AG09309 (cell line): ENCODE data around the gene ALG9.

Experiments
- DNase-seq: peaks from one replicate; pipeline ENCODE4 v3.0.0-alpha.2; 2010; ENCODE audit warnings: low read depth
- H3K4me3 ChIP-seq: 2 replicates; pipeline ENCODE4 v1.5.1; 2011; ENCODE audit warnings: mild to moderate bottlenecking, low read depth, low read length, moderate library complexity; ENCODE audit not compliant: control insufficient read depth
- TF ChIP-seq, protein P1 (sequence below): IDR thresholded peaks from 2 replicates; pipeline ENCODE4 v1.5.1; 2011; ENCODE audit warnings: mild to moderate bottlenecking, low read depth, low read length, inconsistent platforms; ENCODE audit not compliant: insufficient read depth, control insufficient read depth; ENCODE audit errors: missing control alignments

Gene ALG9, protein sequence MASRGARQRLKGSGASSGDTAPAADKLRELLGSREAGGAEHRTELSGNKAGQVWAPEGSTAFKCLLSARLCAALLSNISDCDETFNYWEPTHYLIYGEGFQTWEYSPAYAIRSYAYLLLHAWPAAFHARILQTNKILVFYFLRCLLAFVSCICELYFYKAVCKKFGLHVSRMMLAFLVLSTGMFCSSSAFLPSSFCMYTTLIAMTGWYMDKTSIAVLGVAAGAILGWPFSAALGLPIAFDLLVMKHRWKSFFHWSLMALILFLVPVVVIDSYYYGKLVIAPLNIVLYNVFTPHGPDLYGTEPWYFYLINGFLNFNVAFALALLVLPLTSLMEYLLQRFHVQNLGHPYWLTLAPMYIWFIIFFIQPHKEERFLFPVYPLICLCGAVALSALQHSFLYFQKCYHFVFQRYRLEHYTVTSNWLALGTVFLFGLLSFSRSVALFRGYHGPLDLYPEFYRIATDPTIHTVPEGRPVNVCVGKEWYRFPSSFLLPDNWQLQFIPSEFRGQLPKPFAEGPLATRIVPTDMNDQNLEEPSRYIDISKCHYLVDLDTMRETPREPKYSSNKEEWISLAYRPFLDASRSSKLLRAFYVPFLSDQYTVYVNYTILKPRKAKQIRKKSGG

DNA sequence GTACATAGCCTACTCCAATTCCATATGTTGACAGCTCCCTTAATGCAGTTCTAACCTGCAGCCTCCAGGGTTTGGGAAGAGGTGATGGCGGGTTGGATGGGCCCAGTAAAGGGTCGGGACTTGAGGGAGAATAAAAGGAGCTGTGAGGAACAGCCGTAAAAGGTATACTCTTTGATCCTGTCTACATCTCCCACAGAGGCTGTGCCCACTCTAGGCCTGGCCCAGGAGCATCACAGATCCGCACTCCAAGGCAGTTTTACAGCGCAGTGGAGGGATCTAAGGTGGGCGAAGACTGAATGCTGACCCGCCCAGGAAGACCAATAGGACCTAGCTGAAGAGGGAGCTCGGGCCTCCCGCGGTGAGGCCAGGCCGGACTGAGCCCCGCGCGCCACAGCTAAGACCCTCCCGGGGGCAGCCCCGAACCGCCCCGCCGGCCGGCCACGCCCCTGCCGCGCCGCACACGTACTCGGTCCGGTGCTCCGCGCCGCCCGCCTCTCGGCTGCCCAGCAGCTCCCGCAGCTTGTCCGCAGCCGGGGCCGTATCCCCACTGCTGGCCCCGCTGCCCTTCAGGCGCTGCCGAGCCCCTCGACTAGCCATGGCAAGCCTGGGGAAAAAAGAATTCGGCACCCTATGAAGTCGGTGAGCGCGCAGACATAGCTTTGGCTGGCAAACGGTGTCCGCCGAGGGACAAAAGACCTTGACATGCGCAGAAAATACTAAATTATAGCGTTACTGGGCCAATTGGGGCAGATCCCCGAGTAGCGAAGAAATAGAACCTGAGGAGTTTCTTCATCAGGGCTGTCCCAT, at the start of gene ALG9:
Gene ALG9 (minus strand): TSS at position 696 of the 807 bp plus-strand sequence. CDS start 99 bp downstream, at position 597.
- H3K4me3 ChIP-seq: peak within 1 kb of the TSS; percentile 80
- TF ChIP-seq, protein P1, sequence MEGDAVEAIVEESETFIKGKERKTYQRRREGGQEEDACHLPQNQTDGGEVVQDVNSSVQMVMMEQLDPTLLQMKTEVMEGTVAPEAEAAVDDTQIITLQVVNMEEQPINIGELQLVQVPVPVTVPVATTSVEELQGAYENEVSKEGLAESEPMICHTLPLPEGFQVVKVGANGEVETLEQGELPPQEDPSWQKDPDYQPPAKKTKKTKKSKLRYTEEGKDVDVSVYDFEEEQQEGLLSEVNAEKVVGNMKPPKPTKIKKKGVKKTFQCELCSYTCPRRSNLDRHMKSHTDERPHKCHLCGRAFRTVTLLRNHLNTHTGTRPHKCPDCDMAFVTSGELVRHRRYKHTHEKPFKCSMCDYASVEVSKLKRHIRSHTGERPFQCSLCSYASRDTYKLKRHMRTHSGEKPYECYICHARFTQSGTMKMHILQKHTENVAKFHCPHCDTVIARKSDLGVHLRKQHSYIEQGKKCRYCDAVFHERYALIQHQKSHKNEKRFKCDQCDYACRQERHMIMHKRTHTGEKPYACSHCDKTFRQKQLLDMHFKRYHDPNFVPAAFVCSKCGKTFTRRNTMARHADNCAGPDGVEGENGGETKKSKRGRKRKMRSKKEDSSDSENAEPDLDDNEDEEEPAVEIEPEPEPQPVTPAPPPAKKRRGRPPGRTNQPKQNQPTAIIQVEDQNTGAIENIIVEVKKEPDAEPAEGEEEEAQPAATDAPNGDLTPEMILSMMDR: peak; percentile 39
- peak; percentile 37 for DNase-seq

DNA sequence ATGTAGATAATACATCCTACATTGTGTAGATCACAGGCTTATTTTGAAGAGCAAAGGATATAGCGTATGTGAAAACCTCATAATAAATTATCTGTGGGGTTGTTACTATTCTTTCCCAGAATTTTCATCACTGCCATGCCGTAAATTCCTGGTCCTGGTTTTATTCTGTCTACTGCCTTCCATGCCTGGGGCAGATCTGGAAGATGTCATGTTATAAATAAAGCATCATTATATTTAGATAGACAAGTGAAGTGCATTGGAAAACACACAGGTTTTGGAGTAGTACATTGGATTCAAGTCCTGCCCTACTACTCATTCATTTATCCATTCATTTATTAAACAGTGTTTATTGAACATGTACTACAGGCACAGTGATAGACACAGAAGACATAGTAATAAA, 49.5 kb upstream of the ALG9 start:
- H3K4me3 ChIP-seq: no peak overlapping the region
- TF ChIP-seq, protein P1: no peak
- no peak for DNase-seq

DNA sequence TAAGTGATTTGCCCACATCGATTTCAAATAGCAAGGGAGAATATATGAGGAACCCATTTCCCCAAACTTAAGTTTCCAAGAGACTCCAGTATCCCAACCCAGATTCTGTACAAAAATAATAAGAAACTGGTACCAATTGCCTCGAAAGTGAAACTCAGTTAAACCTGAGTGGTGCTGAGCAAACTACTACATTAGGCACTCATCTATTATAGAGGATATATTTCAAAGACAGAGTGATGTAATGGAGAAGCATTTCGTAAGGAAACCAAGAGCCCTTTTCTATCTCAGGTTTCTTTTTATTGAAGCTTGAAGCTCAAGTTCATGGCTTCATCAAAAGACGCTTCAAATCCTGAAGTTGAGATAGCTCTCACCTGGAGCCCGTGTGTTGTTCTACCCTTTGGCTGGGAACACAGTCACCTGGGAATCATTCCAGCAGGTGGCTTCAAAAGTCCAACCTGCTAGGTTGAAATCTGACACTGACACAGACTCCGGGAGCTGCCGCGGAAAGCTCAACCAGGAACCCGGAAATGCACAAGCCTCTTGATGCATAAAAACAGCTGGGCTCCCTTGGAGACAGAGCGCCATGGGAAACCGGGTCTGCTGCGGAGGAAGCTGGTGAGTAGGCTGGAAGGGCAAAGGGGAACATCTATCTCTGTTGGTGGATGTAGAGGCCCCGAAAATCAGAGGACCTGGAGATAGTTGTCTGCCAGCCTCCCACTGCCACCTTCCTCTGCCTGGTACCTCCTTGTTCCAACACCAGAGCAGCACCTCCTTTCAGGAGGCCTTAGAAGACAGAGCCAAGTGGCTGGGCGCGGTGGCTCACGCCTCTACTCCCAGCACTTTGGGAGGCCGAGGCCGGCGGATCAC, 47.2 kb upstream of the ALG9 start, which contains the start of gene C11orf52:
Gene C11orf52 (plus strand): TSS at position 524 of the 867 bp plus-strand sequence. CDS start 60 bp downstream, at position 584.
- DNase-seq: no peak
- H3K4me3 ChIP-seq: no peak within 1 kb of the TSS
- TF ChIP-seq, protein P1: no peak

DNA sequence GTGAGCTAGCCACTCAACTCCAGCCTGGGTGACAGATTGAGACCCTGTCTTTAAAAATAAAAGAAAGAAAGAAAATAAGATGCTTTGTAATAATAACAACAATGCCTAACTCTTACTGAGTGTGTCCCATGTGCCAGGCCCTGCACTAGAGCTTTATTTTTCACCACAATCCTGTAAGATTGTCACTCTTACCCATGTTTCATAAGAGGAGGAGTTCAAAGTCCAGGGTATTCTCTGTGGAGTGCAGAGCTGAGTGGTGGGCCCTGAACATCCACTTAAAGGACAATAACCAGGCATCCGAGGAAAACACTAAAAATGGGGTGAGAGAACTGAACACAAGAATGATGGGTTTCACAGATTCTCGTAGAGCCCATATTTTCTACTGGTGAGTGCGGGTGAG, 46.4 kb upstream of the ALG9 start:
- TF ChIP-seq, protein P1: no peak
- no peak overlapping the region for H3K4me3 ChIP-seq
- DNase-seq: no peak

DNA sequence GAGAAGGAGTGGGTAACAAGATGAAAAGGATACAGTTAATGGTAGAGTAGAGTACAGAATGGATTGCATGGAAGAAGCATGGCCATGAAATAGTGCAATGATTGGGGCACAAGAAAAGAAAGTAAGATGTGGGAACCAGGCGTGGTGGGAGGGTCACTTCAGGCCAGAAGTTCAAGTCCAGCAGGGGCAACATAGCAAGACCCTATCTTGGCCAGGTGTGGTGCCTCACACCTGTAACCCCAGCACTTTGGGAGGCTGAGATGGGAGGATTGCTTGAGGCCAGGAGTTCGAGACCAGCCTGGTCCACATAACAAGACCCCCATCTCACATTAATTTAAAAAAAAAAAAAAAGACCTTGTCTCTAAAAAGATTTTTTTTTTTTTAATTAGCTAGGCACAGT, 45.9 kb upstream of the ALG9 start:
- no peak for DNase-seq
- TF ChIP-seq, protein P1: no peak
- H3K4me3 ChIP-seq: no peak overlapping the region
